ENCODE results near the gene GRIK4. TPM values are rescaled to one million over a fixed set of nuclear protein-coding genes. Genes with fewer than 3 reads are reported as not detected.

GRIK4 gene
- polyA plus RNA-seq, 1 of the 3 experiments (the other 2 are of a cell fraction) = 0.03 TPM

DNA sequence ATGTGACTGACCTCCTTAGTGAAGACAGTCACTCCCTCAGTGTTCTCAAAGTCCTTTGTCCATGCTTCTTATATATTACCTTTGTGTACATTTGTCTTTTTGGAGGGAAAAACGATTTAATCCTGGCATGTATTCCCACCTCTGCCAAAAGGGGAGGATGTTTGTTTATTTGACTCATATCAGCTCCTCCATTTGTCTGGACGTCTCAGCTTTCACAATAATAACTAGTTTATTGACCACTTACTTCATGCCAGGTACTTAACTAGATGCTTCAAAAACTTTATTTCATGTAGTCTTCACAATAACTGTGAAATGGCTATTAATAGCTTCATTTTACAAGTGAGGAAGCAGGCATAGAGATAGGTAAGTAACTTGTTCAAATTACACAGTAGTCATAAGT, 517.6 kb downstream of the GRIK4 start:
- Histone ChIP-seq H3K36me3 (replicated peaks in 1 of 2; ENCODE audit: control insufficient read depth in 1 of 2, insufficient read depth in 2 of 2, low read length in 1 of 2) (peaks cover 0 to 15% of the 10 kb centered on the region in 2 experiments), H3K9me2 (no peaks in the 10 kb centered on the region), H3K27me3 (ENCODE audit: insufficient read depth) (no peaks in the 10 kb centered on the region), H3K4me3 (ENCODE audit: low read depth in 2 of 2, low read length in 1 of 2) (no peak overlapping the region), H3K4me1 (ENCODE audit: control insufficient read depth in 1 of 2, insufficient read depth in 2 of 2, low read depth in 1 of 2, low read length in 1 of 2) (peaks cover 6 to 12% of the 10 kb centered on the region in 2 experiments; a peak in 3 of 4 replicates), H3K9ac (no peak overlapping the region), H3K9me3 (no peaks in the 10 kb centered on the region), H3K79me2 (ENCODE audit: insufficient read depth) (peaks cover 76% of the 10 kb centered on the region), H2AFZ (ENCODE audit: low read depth) (no peak overlapping the region), H3K4me2 (no peak overlapping the region), H4K20me1 (ENCODE audit: insufficient read depth) (peaks cover 32% of the 10 kb centered on the region), H3F3A (replicated peaks; ENCODE audit: insufficient read depth) (no peaks in the 10 kb centered on the region), H3K27ac (ENCODE audit: low read depth in 2 of 2, low read length in 1 of 2) (no peak overlapping the region)
- 59% methylated on average over 2 of the region's 2 CpGs for WGBS (ENCODE audit: low lambda C conversion rate)
- TF ChIP-seq FOXJ3 (CRISPR knock-in tag; IDR thresholded peaks at IDR 0.05) (no peak), FOXM1 (IDR thresholded peaks at IDR 0.05; ENCODE audit: low read depth) (no peak), RXRA (IDR thresholded peaks at IDR 0.05; ENCODE audit: borderline replicate concordance, low read depth) (no peak)
- TF ChIP-seq, protein P1, sequence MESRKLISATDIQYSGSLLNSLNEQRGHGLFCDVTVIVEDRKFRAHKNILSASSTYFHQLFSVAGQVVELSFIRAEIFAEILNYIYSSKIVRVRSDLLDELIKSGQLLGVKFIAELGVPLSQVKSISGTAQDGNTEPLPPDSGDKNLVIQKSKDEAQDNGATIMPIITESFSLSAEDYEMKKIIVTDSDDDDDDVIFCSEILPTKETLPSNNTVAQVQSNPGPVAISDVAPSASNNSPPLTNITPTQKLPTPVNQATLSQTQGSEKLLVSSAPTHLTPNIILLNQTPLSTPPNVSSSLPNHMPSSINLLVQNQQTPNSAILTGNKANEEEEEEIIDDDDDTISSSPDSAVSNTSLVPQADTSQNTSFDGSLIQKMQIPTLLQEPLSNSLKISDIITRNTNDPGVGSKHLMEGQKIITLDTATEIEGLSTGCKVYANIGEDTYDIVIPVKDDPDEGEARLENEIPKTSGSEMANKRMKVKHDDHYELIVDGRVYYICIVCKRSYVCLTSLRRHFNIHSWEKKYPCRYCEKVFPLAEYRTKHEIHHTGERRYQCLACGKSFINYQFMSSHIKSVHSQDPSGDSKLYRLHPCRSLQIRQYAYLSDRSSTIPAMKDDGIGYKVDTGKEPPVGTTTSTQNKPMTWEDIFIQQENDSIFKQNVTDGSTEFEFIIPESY (IDR thresholded peaks at IDR 0.05; ENCODE audit: borderline replicate concordance, low read depth) = no peak
- ChIA-PET POLR2A (no interaction called here), CTCF (no interaction called here)
- no peak for DNase-seq

DNA sequence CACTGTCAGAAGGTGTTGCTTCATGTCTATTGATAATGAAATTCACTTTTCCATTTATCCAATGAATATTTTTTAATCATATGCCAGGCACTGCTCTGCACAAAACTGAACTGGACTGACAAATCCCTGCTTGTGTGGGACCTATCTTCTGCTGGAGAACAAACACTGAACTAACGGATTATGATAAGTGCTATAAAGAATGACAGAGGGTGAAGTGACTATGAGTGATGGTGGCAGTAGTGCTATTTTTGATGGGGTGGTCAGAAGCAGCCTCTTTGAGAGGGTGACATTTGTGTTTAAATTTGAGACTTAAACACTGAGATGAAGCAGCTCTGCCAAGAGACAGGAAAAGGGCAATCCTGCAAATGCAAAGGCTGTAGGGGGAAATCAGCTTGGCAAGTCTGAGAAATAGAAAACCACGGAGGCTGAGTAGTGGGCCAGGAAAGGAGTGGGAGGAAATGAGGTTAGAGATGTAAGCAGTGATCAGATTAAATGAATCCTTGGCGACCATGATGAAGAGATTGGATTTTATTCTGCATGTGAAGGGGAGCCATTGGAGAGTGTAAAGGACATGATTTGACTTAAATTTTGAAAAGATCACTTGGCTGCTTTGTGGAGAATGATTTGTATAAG, 518.4 kb downstream of the GRIK4 start:
- H3K27ac ChIP-seq (ENCODE audit: low read depth in 2 of 2, low read length in 1 of 2) = no peak overlapping the region
- H3K9me3 ChIP-seq = no peaks in the 10 kb centered on the region
- H3K4me3 ChIP-seq (ENCODE audit: low read depth in 2 of 2, low read length in 1 of 2) = no peak overlapping the region
- H3K9me2 ChIP-seq = no peaks in the 10 kb centered on the region
- no peak for DNase-seq
- peaks cover 6 to 7% of the 10 kb centered on the region in 2 experiments; a peak in 3 of 4 replicates for H3K4me1 ChIP-seq (ENCODE audit: control insufficient read depth in 1 of 2, insufficient read depth in 2 of 2, low read depth in 1 of 2, low read length in 1 of 2)
- no peak overlapping the region for H3K9ac ChIP-seq
- no peak overlapping the region for H3K4me2 ChIP-seq
- H3K36me3 ChIP-seq (replicated peaks in 1 of 2; ENCODE audit: control insufficient read depth in 1 of 2, insufficient read depth in 2 of 2, low read length in 1 of 2) = peaks cover 0 to 15% of the 10 kb centered on the region in 2 experiments
- 84% methylated on average over 3 of the region's 3 CpGs for WGBS (ENCODE audit: low lambda C conversion rate)
- H4K20me1 ChIP-seq (ENCODE audit: insufficient read depth) = peaks cover 34% of the 10 kb centered on the region
- ChIA-PET CTCF (no interaction called here), POLR2A (interaction anchor here (0.6 kb wide), 1 partner anchor 25 kb away, joined by 3 read pairs; no protein-coding TSS in a partner anchor)
- H2AFZ ChIP-seq (ENCODE audit: low read depth) = no peak overlapping the region
- peaks cover 76% of the 10 kb centered on the region for H3K79me2 ChIP-seq (ENCODE audit: insufficient read depth)
- H3K27me3 ChIP-seq (ENCODE audit: insufficient read depth) = no peaks in the 10 kb centered on the region
- no peak for TF ChIP-seq EZH2phosphoT487 (IDR thresholded peaks at IDR 0.05; ENCODE audit: borderline replicate concordance, low read depth)
- no peak for TF ChIP-seq SMC3 (IDR thresholded peaks at IDR 0.05; ENCODE audit: low read depth, low read length)
- TF ChIP-seq RXRA (IDR thresholded peaks at IDR 0.05; ENCODE audit: borderline replicate concordance, low read depth) = no peak
- TF ChIP-seq SIN3A (IDR thresholded peaks at IDR 0.05; ENCODE audit: borderline replicate concordance, low read depth, low read length) = no peak
- TF ChIP-seq, protein P2, sequence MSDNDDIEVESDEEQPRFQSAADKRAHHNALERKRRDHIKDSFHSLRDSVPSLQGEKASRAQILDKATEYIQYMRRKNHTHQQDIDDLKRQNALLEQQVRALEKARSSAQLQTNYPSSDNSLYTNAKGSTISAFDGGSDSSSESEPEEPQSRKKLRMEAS (IDR thresholded peaks at IDR 0.05; ENCODE audit: low read depth) = no peak
- no peak for TF ChIP-seq NFIC (IDR thresholded peaks at IDR 0.05; ENCODE audit: borderline replicate concordance)
- TF ChIP-seq GATA2 (CRISPR knock-in tag; IDR thresholded peaks at IDR 0.05) = no peak
- H3F3A ChIP-seq (replicated peaks; ENCODE audit: insufficient read depth) = no peaks in the 10 kb centered on the region

Measured in SK-N-SH (cell line).